Stimulated activated CD4-positive, alpha-beta T cell treated with anti-CD3 and anti-CD28 coated beads, Interleukin-15, amount 100 ng/mL, for 1 hour (primary cell): Measurements from ENCODE around the gene THAP12.

Source experiments
- DNase-seq, 2 donors: peaks; one replicate each; pipeline ENCODE4 v3.0.0-alpha.2; 2020; ENCODE audit warnings: low read depth in 1 of 2, low spot score in 1 of 2

The THAP12 gene

DNA sequence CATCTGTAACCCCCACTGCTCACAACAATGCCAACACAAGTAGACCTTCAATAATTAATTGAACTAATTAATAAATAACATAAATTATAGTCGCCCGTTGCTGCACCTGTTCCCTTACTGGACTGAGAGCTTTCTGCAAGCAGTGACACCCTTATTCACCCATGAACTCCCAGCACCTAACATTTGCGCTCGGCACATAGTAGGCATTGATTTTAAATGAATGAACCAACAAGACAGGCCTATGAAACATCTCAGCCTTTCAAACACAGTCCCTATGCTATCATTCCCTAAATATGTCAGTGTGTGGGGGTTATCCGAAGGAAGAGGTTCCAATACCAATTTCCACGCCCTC lies 1.1 kb downstream of the THAP12 start:
- DNase-seq, result no peak

DNA sequence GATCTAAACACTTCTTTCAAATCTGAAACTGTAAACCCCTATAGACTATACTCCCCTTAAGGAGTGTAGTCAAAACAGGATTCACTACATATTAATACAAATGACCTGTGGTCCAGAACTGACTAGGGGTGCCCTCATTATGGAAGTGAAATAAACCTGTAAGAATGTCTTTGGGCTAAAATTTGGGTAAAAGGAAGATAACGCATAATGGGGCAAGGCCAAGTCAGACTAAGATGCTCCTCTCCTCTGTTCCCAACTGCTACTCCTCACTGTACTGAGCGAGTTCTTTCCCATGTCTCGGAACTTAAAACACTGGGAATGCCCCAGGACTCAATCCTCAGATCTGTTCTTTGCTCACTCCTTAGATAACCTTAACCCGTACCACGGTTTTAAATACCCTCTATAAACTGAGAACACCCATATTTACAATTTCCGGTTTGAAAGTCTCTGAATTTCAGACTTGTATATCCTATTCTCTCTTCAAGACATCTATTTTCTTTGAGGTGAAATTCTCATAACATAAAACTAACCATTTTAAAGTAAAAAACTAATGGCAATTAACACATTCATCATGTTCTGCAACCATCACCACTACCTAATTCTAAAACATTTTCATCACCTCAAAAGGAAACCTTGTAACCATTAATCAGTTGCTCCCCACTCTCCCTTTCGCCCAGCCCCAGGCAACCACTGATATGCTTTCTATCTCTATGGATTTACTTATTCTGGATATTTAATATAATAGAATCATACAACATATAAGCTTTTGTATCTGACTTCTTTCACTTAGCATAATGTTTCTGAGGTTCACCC lies 4.0 kb downstream of the THAP12 start:
- no peak for DNase-seq

DNA sequence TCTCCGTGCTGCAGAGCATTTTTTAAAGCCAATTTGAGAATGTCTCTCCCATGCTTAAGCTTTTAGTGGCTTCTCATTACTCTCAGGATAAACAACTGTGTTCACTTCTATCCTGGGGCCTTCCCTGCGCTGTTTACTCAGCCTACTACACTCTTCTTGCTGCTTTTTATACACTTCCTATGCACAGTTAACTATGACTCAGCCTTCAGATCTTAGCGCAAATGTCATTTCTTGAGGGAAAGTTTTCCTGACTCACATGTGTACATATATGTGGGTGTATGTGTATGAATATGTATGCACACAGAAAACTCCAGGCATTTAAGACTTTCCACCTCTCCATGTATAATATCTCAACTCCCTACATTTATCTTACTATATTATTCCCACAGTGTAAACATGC lies 9.8 kb downstream of the THAP12 start:
- no peak for DNase-seq

DNA sequence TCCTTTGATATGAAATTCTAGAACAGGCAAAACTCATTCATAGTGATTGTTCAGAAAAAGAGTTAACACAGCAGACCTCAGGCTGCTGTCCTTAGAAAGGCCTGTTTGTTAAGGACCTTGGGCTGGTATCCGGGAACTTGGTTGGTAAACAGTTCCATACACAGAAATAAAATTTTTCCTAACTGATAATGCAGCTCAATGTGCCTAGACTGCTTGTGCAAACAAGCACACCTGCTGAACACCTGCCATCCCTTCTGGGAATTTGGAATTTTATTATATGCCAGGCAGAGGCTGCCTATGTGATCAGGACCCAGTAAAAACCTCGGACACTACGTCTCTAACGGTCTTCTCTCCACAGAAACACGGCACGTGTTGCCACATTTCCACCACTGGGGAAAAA lies 11.5 kb downstream of the THAP12 start:
- no peak for DNase-seq

DNA sequence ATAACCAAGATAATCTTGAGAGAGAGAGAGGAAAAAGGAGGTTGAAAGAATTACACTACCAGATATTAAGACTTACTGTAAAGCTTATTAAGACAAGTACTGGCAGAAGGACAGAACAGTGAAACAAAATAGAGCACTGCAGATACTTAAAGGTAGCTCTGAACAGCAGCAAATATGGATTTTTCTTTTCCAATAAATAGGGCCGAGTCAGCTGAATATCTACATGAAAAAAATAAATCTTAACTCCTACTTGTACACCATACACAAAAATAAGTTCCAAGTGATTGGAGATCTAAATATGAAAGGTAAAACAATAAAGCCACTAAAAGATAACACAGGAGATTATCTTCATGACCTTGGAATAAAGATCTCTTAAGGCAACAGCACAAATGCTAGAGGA lies 12.4 kb downstream of the THAP12 start:
- DNase-seq, result no peak

- DNase-seq, result no peak
Measured at GRCh38 chr11:76365038-76365679, 15.8 kb downstream of the THAP12 start.

DNA sequence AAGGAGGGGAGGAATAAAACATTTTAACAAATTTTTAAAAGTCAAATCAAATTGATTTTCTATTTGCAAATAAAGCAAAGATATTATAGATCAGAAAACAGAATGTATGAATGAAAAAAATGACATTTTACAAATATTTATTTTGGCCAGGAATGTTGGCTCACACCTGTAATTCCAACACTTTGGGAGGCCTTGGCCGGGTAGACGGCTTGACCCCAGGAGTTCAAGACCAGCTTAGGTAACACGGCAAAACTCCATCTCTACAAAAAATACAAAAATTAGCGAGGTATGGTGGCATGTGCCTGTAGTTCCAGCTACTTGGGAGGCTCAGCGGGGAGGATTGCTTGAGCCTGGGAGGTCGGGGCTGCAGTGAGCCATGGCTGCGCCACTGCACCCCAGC lies 18.2 kb downstream of the THAP12 start:
- no peak for DNase-seq

- DNase-seq, result no peak
Measured at GRCh38 chr11:76361776-76362175, 19.2 kb downstream of the THAP12 start.

DNA sequence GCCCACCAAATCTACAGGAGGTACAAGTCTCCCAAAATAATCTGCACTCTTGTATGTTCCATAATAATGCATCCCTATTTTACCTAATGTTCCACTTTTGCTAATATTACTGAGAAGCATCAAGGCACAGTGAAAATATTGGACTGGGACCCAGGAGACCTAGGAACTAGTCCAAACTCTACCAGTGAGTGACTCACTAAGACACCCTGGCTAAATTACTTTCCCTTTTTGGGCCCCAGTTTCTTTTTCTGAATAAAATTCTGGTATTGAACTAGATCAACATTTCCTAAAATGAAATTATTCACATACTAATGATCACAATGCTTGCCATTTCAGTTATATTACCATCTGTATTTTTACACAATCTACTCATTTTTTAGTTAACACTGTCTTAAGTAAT lies 19.6 kb downstream of the THAP12 start:
- DNase-seq, result no peak

GRCh38 chr11:76355172-76355571 lies 25.8 kb downstream of the THAP12 start:
- no peak for DNase-seq

DNA sequence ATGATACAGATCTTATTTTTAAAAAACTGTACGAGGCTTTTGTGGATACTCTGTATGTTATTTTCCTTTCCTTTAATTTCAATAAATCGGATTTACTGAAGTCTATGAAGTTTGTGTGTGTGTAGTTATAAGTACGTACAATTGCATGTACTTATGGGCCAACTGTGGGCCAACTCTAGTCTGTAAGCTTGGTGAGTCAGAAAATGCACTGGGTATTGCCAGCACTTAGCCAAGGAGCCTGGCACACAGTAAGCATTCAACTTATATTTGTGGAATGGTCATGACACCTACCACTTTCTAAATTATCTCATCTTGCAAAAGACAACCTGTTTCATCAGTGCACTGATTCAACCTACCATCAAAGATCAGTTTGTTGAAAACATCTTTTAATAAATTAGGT lies 32.6 kb downstream of the THAP12 start:
- no peak for DNase-seq

- no peak for DNase-seq
Measured at GRCh38 chr11:76347466-76347865, 33.5 kb downstream of the THAP12 start.

GRCh38 chr11:76339221-76339620 lies 41.7 kb downstream of the THAP12 start:
- DNase-seq, result no peak

GRCh38 chr11:76337923-76338322 lies 43.0 kb downstream of the THAP12 start:
- DNase-seq, result no peak

DNA sequence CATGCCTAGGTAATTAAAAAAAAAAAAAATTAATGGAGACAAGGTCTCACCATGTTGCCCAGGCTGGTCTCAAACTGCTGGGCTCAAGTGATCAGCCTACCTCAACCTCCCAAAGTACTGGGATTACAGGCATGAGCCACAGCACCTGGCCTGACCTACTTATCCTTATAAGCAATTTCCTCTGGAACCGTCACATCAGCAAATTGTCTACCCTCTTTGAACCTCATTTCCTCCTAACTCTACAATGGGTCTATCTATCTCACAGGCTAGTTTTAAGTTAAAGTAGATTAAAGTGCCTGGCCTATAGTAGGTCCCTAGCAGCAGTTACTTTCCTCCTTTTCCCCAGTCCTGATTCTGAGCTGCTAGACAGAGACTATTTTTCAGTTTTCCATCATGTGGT lies 43.5 kb downstream of the THAP12 start:
- no peak for DNase-seq

- no peak for DNase-seq
Measured at GRCh38 chr11:76336597-76336996, 44.3 kb downstream of the THAP12 start.

DNA sequence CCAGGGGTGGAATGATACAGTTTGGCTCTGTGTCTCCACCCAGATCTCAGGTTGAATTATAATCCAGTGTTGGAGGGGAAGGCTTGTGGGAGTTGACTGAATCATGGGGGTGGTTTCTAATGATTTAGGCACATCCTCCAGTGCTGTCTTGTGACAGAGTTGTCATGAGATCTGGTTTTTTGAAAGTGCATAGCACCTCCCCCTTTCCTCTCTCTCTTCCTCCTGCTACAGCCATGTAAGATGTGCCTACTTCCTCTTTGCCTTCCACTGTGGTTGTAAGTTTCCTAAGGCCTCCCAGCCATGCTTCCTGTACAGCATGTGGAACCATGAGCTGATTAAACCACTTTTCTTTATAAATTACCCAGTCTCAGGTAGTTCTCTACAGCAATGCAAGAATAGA lies 45.1 kb downstream of the THAP12 start:
- DNase-seq, result no peak

DNA sequence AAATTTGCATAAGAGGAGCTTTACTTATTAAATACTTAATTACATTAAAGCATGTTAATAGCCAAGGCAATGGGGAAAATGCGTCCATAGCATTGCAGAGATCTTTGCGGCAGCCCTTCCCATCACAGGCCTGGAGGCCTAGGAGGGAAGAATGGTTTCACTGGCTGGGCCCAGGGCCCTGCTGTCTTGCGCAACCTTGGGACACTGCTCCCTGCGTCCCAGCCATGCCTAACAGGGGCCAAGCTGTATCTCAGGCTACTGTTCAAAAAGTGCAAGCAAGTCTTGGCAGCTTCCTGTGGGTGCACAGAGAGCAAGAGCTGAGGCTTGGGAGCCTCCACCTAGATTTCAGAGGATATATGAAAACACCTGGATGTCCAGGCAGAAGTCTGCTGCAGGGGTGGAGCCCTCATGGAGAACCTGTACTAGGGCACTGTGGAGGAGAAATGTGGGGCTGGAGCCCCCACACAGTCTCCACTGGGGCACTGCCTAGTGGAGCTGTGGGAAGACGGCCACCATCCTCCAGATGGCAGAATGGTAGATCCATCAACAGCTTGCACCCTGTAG lies 46.0 kb downstream of the THAP12 start:
- DNase-seq, result no peak

GRCh38 chr11:76330651-76331050 lies 50.3 kb downstream of the THAP12 start:
- DNase-seq, result no peak

GRCh38 chr11:76329983-76330382 lies 50.9 kb downstream of the THAP12 start:
- DNase-seq, result no peak

DNA sequence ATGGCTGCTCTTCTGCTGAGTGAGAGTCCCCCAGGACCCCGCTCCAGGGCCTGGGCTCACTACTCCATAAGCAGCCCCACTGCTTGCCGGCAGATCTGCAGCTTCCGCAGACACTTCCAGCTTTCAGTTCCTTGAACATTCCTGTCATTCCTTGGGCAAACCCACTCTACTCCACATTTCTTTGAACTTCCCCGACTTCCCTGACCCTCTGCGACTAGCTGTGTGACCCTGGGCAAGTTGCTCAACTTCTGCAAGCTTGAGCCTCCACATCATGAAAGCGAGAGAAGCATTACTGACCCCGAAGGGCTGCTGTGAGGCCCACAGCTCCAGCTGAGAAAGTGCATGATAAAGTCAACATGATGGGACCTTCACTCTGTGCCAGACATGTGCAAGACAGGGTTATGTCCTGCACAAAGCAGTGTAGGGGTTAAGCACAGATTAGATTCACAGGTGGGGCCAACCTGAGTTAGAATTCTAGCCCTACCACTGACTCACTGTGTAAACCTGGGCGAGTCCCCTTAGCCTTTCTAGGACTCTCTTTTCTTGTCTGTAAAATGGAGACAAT lies 51.8 kb downstream of the THAP12 start:
- DNase-seq, result no peak

DNA sequence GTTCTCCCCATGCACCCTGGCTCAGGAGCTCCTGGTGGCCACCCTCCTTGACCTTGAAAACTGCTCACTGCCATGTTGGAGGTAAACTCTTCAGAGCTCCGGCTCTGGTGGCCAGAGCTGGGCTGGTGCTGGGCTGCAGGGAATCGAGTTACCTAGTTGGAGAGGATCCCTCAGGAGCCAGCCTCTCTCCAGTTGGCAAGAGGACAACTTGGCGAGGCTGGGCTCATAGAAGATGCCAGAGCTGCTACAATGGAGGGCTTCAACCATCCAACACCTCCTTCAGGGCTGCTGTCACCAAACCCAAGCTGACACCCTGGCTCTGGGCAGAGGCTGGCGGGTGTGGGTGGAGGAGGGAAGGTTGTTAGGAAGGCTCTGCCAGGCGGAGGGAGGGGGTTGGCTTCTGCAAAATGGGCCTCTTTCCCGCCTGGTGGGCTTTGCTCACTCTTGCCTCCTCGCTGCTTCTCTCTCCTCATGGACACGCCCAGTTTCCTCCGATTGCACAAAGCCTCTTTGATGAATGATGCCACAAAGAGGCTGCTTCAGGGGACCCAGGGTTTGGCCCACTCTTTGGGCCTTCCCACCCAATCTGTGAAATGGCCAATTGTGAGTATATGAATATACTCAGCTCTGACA lies 53.1 kb downstream of the THAP12 start:
- DNase-seq, result no peak
